Measurements from ENCODE around the gene CDK10.
A peak's percentile ranks its signal among the peaks of the same experiment; 100 is the strongest.

CDK10 gene

DNA sequence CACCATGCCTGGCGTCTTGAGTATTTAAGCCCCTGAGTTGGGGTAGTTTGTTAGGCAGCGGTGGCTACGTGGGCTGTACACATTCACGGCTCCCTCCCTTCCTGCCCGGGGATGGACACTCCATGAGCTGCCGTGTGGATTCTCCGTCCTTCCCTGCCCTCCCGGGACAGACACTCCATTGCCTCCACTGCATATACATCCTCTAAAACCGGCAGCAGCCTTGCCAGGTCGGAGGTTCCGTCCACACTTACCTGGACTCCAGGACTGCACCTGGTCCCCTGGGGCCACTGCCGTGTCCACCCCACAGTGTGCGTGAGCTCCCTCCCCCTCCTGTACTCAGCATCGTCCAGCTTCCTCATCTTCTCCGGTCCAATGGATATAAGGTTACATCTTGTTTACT, 18.5 kb downstream of the CDK10 start:
- Histone ChIP-seq H3K4me1 (ENCODE audit: control insufficient read depth, insufficient read depth, low read length, unreplicated experiment) (peaks cover 7% of the 10 kb centered on the region), H3K4me3 (ENCODE audit: low read depth, low read length) (no peak overlapping the region), H3K36me3 (ENCODE audit: insufficient read depth, low read length) (no peaks in the 10 kb centered on the region), H2AFZ (ENCODE audit: low read length, unreplicated experiment) (no peak overlapping the region), H3K79me2 (ENCODE audit: control insufficient read depth, insufficient read depth, low read length, unreplicated experiment) (no peaks in the 10 kb centered on the region), H3K27me3 (ENCODE audit: insufficient read depth, low read length) (no peaks in the 10 kb centered on the region), H3K27ac (ENCODE audit: low read depth, low read length) (no peak overlapping the region)

DNA sequence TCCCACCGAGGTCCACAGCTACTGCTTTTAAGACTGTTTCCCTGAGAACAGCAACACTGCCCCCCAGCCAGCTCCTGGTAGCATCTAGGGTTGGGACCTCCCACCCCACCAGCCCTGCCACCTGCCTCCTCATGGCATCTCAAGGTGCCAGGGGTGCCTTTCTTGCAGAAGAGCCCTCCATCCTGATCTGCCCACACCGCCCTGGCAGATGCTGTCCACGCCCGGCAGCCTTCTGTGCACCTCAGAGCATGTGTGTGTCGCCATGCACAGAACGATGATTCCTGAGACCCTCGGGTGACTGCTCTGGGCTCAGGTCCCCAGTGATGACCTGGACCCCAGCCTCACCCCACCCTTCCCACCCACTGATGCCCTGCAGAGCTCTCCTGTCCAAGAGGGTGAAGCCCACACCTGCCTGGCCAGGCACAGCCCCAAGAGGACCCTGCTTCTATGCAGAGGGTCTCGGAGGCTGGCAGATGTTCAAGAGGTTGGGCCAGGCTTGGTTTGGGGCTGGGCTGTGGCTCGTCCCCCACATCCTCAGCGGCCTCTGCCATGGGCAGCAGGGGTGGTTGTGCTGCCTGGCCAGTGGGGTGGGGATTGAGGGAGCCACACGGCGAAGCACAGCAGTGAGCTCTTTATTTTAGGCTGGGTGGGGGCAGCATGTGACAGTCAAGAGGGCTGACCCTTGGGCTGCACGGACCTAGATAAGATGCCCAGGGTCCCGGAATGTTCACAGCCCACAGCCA, 20.2 kb downstream of the CDK10 start:
- H2AFZ ChIP-seq (ENCODE audit: low read length, unreplicated experiment), result no peak overlapping the region
- no peaks in the 10 kb centered on the region for H3K4me1 ChIP-seq (ENCODE audit: control insufficient read depth, insufficient read depth, low read length, unreplicated experiment)
- H3K27me3 ChIP-seq (ENCODE audit: insufficient read depth, low read length), result no peaks in the 10 kb centered on the region
- no peaks in the 10 kb centered on the region for H3K79me2 ChIP-seq (ENCODE audit: control insufficient read depth, insufficient read depth, low read length, unreplicated experiment)
- H3K4me3 ChIP-seq (ENCODE audit: low read depth, low read length), result no peak overlapping the region
- no peak overlapping the region for H3K27ac ChIP-seq (ENCODE audit: low read depth, low read length)
- H3K36me3 ChIP-seq (ENCODE audit: insufficient read depth, low read length), result no peaks in the 10 kb centered on the region

DNA sequence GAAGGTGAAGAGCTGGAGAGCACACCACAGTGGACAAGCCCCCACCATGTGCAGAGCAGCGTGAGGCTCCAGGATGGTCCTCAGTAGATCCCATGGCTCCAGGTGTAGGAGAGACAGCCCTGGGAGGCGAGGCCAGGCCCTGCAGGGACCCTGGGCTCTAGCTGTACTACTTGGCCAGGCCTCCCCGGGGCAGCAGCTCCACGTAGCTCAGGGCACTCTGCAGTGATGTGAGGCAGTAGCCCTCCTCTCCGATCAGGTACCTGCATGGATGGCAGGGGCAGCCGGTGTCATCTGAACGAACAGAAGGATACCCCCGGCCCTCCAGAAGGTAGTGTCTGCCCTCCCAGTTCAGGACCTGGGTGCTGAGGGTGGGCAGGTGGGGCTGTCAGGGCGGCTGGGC, 21.2 kb downstream of the CDK10 start:
- Histone ChIP-seq H3K4me1 (ENCODE audit: control insufficient read depth, insufficient read depth, low read length, unreplicated experiment) (no peaks in the 10 kb centered on the region), H3K27ac (ENCODE audit: low read depth, low read length) (no peak overlapping the region), H3K4me3 (ENCODE audit: low read depth, low read length) (no peak overlapping the region), H3K27me3 (ENCODE audit: insufficient read depth, low read length) (no peaks in the 10 kb centered on the region), H3K36me3 (ENCODE audit: insufficient read depth, low read length) (no peaks in the 10 kb centered on the region), H3K79me2 (ENCODE audit: control insufficient read depth, insufficient read depth, low read length, unreplicated experiment) (no peaks in the 10 kb centered on the region), H2AFZ (ENCODE audit: low read length, unreplicated experiment) (no peak overlapping the region)

DNA sequence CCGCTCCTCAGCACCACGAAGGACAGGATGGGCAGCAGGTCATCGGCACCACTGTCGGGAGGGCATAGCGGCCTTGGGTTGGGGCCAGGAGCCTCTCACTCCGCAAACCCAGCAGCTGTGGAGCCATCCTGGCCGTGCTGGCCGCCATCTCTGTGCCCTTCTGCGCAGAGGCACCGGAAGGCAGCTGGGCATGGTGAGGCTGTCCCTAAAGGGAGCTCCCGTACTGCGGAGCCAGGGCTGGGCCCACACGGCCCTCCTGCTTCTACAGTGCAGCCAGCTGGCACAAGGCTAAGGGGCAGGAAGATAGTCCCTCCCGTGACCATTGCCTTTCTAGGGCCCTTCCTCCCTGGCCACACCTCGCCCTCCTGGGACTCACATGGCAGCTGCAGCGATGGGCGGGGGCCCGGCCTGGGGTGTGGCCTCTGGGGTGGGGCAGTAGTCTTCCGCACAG, 22.0 kb downstream of the CDK10 start:
- no peaks in the 10 kb centered on the region for H3K36me3 ChIP-seq (ENCODE audit: insufficient read depth, low read length)
- no peak overlapping the region for H3K4me3 ChIP-seq (ENCODE audit: low read depth, low read length)
- no peak overlapping the region for H3K27ac ChIP-seq (ENCODE audit: low read depth, low read length)
- H3K79me2 ChIP-seq (ENCODE audit: control insufficient read depth, insufficient read depth, low read length, unreplicated experiment), result no peaks in the 10 kb centered on the region
- H3K27me3 ChIP-seq (ENCODE audit: insufficient read depth, low read length), result no peaks in the 10 kb centered on the region
- no peaks in the 10 kb centered on the region for H3K4me1 ChIP-seq (ENCODE audit: control insufficient read depth, insufficient read depth, low read length, unreplicated experiment)
- H2AFZ ChIP-seq (ENCODE audit: low read length, unreplicated experiment), result no peak overlapping the region

DNA sequence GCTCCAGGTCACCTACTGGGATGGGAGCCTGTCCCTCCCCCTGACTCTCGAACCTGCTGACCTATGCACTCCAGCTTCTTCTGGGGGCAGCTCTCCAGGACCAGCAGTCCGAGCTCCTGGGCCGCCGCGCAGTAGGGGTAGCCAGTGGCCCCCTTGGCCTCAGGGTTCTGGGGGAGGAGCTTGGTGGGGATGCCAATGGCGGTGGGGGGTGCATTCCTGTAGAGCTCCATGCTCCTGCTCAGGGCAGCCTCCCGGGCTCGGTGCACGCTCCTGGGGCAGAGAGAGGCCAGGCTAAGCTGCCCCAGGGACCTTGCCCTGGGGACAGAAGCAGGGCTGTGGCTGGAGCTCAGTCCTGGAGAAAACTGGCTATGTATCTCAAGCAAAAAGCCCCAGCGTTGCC, 22.7 kb downstream of the CDK10 start:
- H3K79me2 ChIP-seq (ENCODE audit: control insufficient read depth, insufficient read depth, low read length, unreplicated experiment), result no peaks in the 10 kb centered on the region
- H3K36me3 ChIP-seq (ENCODE audit: insufficient read depth, low read length), result no peaks in the 10 kb centered on the region
- H3K4me1 ChIP-seq (ENCODE audit: control insufficient read depth, insufficient read depth, low read length, unreplicated experiment), result no peaks in the 10 kb centered on the region
- no peak overlapping the region for H2AFZ ChIP-seq (ENCODE audit: low read length, unreplicated experiment)
- H3K27me3 ChIP-seq (ENCODE audit: insufficient read depth, low read length), result no peaks in the 10 kb centered on the region
- H3K27ac ChIP-seq (ENCODE audit: low read depth, low read length), result no peak overlapping the region
- H3K4me3 ChIP-seq (ENCODE audit: low read depth, low read length), result no peak overlapping the region

DNA sequence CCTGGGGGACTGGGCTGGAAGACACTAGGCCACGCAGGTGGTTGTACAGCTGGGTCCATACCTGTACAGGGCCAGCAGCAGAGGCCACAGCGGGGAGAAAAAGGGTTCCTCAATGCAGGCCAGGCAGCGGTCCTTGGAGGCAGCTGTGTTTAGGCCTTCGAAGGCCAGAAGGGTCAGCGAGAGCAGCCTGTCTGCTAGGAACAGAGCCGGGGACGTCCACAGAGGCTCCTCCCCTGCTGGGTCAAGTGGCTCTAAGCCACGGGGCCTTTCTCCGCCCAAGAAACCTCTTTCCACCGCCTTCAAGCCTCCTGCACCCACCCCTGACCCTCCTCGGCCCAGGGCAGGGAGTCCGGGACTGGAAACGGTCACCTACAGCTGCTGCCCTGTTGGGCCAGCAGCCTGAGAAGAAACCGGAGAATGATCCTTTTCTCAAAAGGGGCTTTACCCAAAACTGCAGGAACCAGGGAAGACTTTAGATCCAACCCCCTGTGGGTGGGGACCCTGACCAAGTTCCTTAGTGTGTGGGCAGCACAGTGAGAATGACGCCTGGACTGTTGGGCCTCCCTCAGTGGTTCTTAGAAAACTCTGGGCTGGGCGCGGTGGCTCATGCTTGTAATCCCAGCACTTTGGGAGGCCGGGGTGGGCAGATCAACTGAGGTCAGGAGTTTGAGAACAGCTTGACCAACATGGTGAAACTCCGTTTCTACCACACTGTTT, 23.4 kb downstream of the CDK10 start:
- H2AFZ ChIP-seq (ENCODE audit: low read length, unreplicated experiment), result no peak overlapping the region
- no peaks in the 10 kb centered on the region for H3K36me3 ChIP-seq (ENCODE audit: insufficient read depth, low read length)
- no peaks in the 10 kb centered on the region for H3K4me1 ChIP-seq (ENCODE audit: control insufficient read depth, insufficient read depth, low read length, unreplicated experiment)
- no peak overlapping the region for H3K27ac ChIP-seq (ENCODE audit: low read depth, low read length)
- H3K4me3 ChIP-seq (ENCODE audit: low read depth, low read length), result no peak overlapping the region
- no peaks in the 10 kb centered on the region for H3K27me3 ChIP-seq (ENCODE audit: insufficient read depth, low read length)
- no peaks in the 10 kb centered on the region for H3K79me2 ChIP-seq (ENCODE audit: control insufficient read depth, insufficient read depth, low read length, unreplicated experiment)

DNA sequence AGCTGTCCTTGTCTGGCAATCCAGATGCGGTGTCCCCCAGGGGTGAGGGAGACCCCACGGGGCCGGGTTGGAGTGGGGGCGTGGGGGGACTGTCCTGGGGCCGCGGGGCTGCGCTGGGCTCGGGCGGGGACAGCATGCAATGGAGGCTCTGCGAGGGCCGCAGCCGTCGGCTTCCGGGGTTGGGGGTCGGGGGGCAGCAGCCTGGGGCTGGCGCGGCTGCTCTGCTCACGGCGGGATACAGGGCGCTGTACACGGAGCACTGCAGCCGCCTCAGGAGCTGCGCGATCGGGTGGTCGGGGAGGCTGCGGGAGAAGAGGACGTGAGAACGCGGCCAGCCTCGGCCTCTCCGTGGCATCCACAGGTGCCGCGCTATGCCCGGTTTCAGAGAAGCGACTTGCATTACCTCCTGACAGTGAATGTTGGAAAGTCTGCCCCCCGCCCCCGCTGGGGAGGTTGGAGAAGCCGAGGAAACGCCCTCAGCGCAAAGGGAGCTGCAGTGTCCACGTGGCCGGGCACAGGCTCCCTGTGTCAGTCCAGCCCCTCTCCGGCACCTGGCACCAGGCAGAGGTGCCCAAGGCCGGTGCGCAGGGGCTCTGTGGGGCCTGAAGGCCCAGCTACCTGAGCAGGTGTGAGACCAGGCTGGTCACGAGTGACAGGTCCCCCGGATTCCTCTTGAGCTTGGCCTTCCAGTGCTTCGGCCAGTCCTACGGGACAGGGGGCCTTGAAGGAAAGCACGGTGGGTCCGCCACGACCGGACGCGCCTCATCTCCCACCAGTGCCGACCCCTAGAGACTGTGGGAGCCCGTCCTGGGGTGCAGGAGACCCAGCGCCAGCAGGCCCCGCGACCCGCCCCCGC, 24.4 kb downstream of the CDK10 start:
- Histone ChIP-seq H3K36me3 (ENCODE audit: insufficient read depth, low read length) (no peaks in the 10 kb centered on the region), H3K27me3 (ENCODE audit: insufficient read depth, low read length) (no peaks in the 10 kb centered on the region), H3K79me2 (ENCODE audit: control insufficient read depth, insufficient read depth, low read length, unreplicated experiment) (no peaks in the 10 kb centered on the region), H3K4me3 (ENCODE audit: low read depth, low read length) (no peak overlapping the region), H3K27ac (ENCODE audit: low read depth, low read length) (no peak overlapping the region), H3K4me1 (ENCODE audit: control insufficient read depth, insufficient read depth, low read length, unreplicated experiment) (no peaks in the 10 kb centered on the region), H2AFZ (ENCODE audit: low read length, unreplicated experiment) (no peak overlapping the region)

DNA sequence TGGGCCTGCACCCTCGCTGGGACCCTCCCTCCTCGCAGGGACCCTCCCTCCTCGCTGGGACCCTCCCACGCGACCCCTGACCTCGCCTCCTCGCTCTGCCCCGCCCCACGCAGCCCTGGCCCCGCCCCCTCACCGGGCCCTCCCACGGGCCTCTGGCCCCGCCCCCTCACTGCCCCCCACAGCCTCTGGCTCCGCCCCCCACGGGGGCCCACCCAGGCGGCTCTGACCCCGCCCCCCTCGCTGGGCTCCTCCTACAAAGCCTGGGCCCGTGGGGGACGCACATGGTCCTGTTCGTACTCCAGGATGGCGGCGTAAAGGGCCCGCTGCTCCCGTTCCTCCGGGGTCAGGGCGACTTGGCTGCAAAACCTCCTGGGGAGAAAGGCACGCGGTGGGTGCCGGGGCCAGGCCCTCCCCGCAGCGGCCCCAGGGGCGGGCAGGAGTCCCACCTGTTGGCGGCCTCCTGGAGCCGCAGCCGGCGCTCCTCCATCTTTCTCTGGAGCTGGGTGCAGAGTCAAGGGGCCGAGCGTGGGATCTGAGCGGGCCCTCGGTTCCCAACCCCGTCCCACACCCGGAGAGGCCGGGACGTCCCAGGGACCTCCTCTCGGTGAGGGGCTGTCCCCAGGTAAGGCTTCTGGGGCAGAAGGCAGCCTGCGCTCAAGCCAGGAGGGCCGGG, 25.2 kb downstream of the CDK10 start:
- no peak overlapping the region for H2AFZ ChIP-seq (ENCODE audit: low read length, unreplicated experiment)
- no peaks in the 10 kb centered on the region for H3K4me1 ChIP-seq (ENCODE audit: control insufficient read depth, insufficient read depth, low read length, unreplicated experiment)
- no peak overlapping the region for H3K27ac ChIP-seq (ENCODE audit: low read depth, low read length)
- no peaks in the 10 kb centered on the region for H3K27me3 ChIP-seq (ENCODE audit: insufficient read depth, low read length)
- peak overlapping the region; percentile 79 for H3K4me3 ChIP-seq (ENCODE audit: low read depth, low read length)
- no peaks in the 10 kb centered on the region for H3K79me2 ChIP-seq (ENCODE audit: control insufficient read depth, insufficient read depth, low read length, unreplicated experiment)
- H3K36me3 ChIP-seq (ENCODE audit: insufficient read depth, low read length), result no peaks in the 10 kb centered on the region

DNA sequence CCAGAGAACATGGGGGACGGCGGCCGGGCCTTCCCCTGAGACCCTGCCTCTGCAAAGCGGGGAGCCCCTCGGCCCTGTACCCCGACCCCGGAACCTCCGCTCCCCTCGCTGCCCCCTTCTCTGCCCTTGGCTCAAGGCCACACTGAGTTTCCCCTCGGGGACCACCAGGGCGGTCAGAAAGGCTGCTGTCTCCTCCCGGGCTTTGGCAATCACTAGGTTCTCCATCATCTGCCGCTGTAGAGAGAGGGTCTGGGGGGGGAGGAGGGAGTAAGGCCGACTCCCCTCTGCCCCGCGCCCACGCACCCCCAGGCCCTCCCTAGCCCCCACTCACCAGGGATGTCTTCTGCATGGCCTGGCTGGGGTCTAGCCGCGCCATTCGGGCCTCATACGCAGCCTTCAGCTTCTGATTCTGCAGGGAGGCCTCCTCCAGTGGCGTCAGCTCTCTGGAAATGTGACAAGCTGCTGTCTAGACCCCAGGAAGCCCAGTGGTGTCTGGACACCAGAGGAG, 25.8 kb downstream of the CDK10 start:
- Histone ChIP-seq H3K36me3 (ENCODE audit: insufficient read depth, low read length) (no peaks in the 10 kb centered on the region), H3K27me3 (ENCODE audit: insufficient read depth, low read length) (no peaks in the 10 kb centered on the region), H3K4me1 (ENCODE audit: control insufficient read depth, insufficient read depth, low read length, unreplicated experiment) (no peaks in the 10 kb centered on the region), H3K79me2 (ENCODE audit: control insufficient read depth, insufficient read depth, low read length, unreplicated experiment) (peaks cover under 1% of the 10 kb centered on the region), H3K27ac (ENCODE audit: low read depth, low read length) (no peak overlapping the region), H3K4me3 (ENCODE audit: low read depth, low read length) (peak overlapping the region; percentile 79), H2AFZ (ENCODE audit: low read length, unreplicated experiment) (no peak overlapping the region)

DNA sequence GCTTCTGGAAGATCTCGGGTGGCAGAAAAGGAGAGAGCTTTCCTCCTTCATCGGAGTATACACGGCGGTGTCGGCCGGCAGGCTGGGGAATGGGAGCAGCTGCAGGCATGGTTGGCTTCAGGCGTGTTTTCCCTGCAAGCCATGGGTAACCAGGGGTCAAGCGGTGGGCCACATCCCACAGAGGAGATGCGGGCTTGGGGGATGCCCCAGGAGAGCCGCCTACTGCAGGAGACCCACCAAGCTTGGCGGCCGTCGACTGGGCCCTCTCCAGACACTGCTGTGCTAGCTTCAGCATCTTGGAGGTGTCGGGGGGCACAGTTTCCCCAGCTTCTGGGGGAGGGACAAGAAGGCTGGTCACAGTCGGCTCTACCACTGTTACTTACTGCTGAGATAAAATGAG, 30.0 kb downstream of the CDK10 start:
- H3K4me1 ChIP-seq (ENCODE audit: control insufficient read depth, insufficient read depth, low read length, unreplicated experiment), result peaks cover 19% of the 10 kb centered on the region

More for the DNA sequence above, 30.0 kb downstream of the CDK10 start:
- H3K27me3 ChIP-seq (ENCODE audit: insufficient read depth, low read length), result no peaks in the 10 kb centered on the region
- H3K79me2 ChIP-seq (ENCODE audit: control insufficient read depth, insufficient read depth, low read length, unreplicated experiment), result peaks cover 7% of the 10 kb centered on the region
- no peak overlapping the region for H3K4me3 ChIP-seq (ENCODE audit: low read depth, low read length)
- H2AFZ ChIP-seq (ENCODE audit: low read length, unreplicated experiment), result no peak overlapping the region
- no peak overlapping the region for H3K27ac ChIP-seq (ENCODE audit: low read depth, low read length)
- no peaks in the 10 kb centered on the region for H3K36me3 ChIP-seq (ENCODE audit: insufficient read depth, low read length)

All from ACC112 (cell line).